Muscle of arm (tissue), 12 donors: ENCODE data around the gene CHDH. TPM values are rescaled to one million over a fixed set of nuclear protein-coding genes. Genes with fewer than 3 reads are reported as not detected.

ENCODE experiments used
- DNase-seq: peaks from one replicate; pipeline ENCODE4 v3.0.0-alpha.2; 2013
- polyA plus RNA-seq, 12 donors: library from polyadenylated mRNA; unstranded; fragments of 120-200 nt; gene quantifications; one replicate each; pipeline ENCODE4 v1.2.1, GENCODE V29; 2013; ENCODE audit not compliant: insufficient read length in 12 of 12

Gene CHDH
- polyA plus RNA-seq, 12 donors: 0.75 to 2.8 (median 1.0) TPM; not detected in 1

DNA sequence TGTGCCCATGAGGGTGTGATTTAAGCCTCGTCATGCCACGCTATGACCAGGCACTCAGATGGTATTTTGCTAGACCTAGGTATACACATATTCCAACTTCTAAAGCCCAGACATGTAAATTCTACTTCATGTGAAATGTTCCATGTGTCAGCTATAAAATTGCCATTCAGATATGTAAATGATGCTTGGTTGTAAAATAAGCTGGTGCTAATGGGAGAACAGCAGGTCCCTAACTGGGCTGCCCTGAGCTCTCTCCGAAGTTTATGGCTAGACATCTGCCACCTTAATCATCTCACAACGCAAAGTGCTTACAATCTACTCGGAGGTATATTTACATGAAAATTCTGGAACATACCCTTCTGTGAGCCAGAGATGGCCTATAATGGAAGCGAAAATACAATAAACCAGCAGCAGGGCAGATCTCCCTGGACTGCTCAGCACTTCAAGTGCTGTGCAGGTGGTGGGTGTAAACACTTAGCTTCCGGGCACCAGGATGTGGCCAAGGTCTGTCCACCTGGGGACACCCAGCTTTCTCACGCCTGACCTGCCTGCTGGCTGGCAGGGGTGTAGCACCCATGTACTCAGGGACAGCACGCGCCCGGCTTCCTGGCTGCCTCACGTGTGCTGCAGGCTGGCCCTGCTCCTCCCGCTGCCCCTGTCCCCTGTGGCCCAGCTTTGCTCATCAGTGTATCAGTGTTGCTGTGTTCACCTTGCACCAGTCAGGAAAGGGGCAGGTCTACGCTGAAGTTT lies 82.0 kb downstream of the CHDH start:
- DNase-seq: no peak

GRCh38 chr3:53763353-53763752 lies 82.9 kb downstream of the CHDH start:
- no peak for DNase-seq

Other genes starting within 250 kb of the CHDH start
- 1 to 10 TPM in 11 of 12 donors, not detected in 1; 3.0 to 7.9 (median 3.5) TPM for gene IL17RB, start 149 bp upstream of the CHDH start, polyA plus RNA-seq
- 10 to 100 TPM in 11 of 12 donors, not detected in 1; 17.9 to 30.3 (median 25.1) TPM for gene ACTR8, start 35.7 kb upstream of the CHDH start, polyA plus RNA-seq
- 10 to 100 TPM in 11 of 12 donors, not detected in 1; 31.2 to 59.2 (median 44.1) TPM for gene SELENOK, start 45.4 kb upstream of the CHDH start, polyA plus RNA-seq